GM12878 (cell line): ENCODE measurements around the gene ZNF394.

Experiments
- CREM ChIP-seq: IDR thresholded peaks from 2 replicates; pipeline ENCODE4 v1.6.1; 2014; ENCODE audit warnings: antibody characterized with exemption, low read depth
- CTCF ChIP-seq, 3 experiments: IDR thresholded peaks in 2 of 3; conservative IDR thresholded peaks in 1 of 3; 2 replicates each; pipeline ENCODE4 v1.5.1; 2011; ENCODE audit warnings: low read depth in 3 of 3, low read length in 3 of 3, mild to moderate bottlenecking in 3 of 3, control low read depth in 2 of 3, moderate library complexity in 2 of 3, inconsistent platforms in 1 of 3, mixed read lengths in 1 of 3; ENCODE audit not compliant: control insufficient read depth in 2 of 3, insufficient read depth in 1 of 3; ENCODE audit errors: extremely low read depth in 1 of 3
- FOXM1 ChIP-seq: IDR thresholded peaks from 2 replicates; pipeline ENCODE4 v1.6.1; 2012; ENCODE audit warnings: low read depth, mild to moderate bottlenecking, inconsistent platforms, low read length, moderate library complexity
- IKZF2 ChIP-seq, 2 experiments: fragments of 450-650 bp; IDR thresholded peaks; 2 replicates each; pipeline ENCODE4 v1.6.1; 2017; ENCODE audit warnings: mild to moderate bottlenecking in 2 of 2, moderate library complexity in 2 of 2
- JUNB ChIP-seq: IDR thresholded peaks from 2 replicates; pipeline ENCODE4 v1.6.1; 2016; ENCODE audit warnings: antibody characterized with exemption, mild to moderate bottlenecking
- LARP7 ChIP-seq: fragments of 450-650 bp; IDR thresholded peaks from 2 replicates; pipeline ENCODE4 v1.6.1; 2017; ENCODE audit warnings: mild to moderate bottlenecking
- POLR2AphosphoS5 ChIP-seq: IDR thresholded peaks from 2 replicates; pipeline ENCODE4 v1.6.1; 2011; ENCODE audit warnings: mild to moderate bottlenecking, low read length, inconsistent platforms
- RUNX3 ChIP-seq: IDR thresholded peaks from 2 replicates; pipeline ENCODE4 v1.6.1; 2012; ENCODE audit warnings: low read length, inconsistent platforms
- ZBTB40 ChIP-seq: fragments of 450-650 bp; IDR thresholded peaks from 2 replicates; pipeline ENCODE4 v1.6.1; 2016; ENCODE audit warnings: mild to moderate bottlenecking, moderate library complexity, borderline replicate concordance

GRCh38 chr7:99489235-99489634 is 10.8 kb downstream of the ZNF394 start:
- TF ChIP-seq POLR2AphosphoS5: no peak
- no peak for TF ChIP-seq ZBTB40
- no peak for TF ChIP-seq IKZF2 (IDR thresholded peaks at IDR 0.05)
- TF ChIP-seq RUNX3: no peak
- TF ChIP-seq JUNB: no peak
- no peak for TF ChIP-seq LARP7
- no peak for TF ChIP-seq CREM
- no peak for TF ChIP-seq CTCF (IDR thresholded peaks at IDR 0.05 in 2 of 3, conservative IDR thresholded peaks at IDR 0.05 in 1 of 3; ENCODE audit: control insufficient read depth in 2 of 3, extremely low read depth in 1 of 3, insufficient read depth in 1 of 3, low read depth in 3 of 3, low read length in 3 of 3)
- TF ChIP-seq FOXM1: no peak
